ENCODE data around the gene NDUFS6.
"Not testable (repeated sequence)": the region's sequence is repeated elsewhere in the genome, so short reads cannot be mapped to it uniquely, and the experiment has no call there.

The NDUFS6 gene

GRCh38 chr5:1835431-1835830, 34.2 kb downstream of the NDUFS6 start:
- no peak for DNase-seq

GRCh38 chr5:1836176-1836890, 35.1 kb downstream of the NDUFS6 start:
- DNase-seq, result no peak

- no peak for DNase-seq
These were observed 36.0 kb downstream of the NDUFS6 start for GRCh38 chr5:1836891-1837880.

- DNase-seq, result no peak
These were observed 36.8 kb downstream of the NDUFS6 start for GRCh38 chr5:1838013-1838412.

- DNase-seq, result no peak
These were observed 38.9 kb downstream of the NDUFS6 start for GRCh38 chr5:1840071-1840547.

- no peak for DNase-seq
These were observed 39.7 kb downstream of the NDUFS6 start for GRCh38 chr5:1840741-1841521.

GRCh38 chr5:1842004-1842819, 41.0 kb downstream of the NDUFS6 start:
- DNase-seq, result no peak

- not testable (repeated sequence) for DNase-seq
These were observed 42.6 kb downstream of the NDUFS6 start for GRCh38 chr5:1843761-1844160.

- no peak for DNase-seq
These were observed 43.7 kb downstream of the NDUFS6 start for GRCh38 chr5:1844708-1845436.

GRCh38 chr5:1845696-1846095, 44.5 kb downstream of the NDUFS6 start:
- no peak for DNase-seq

- DNase-seq, result no peak
These were observed 45.4 kb downstream of the NDUFS6 start for GRCh38 chr5:1846583-1846982.

GRCh38 chr5:1847056-1847455, 45.8 kb downstream of the NDUFS6 start:
- DNase-seq, result no peak

- DNase-seq, result no peak
These were observed 46.4 kb downstream of the NDUFS6 start for GRCh38 chr5:1847611-1848010.

GRCh38 chr5:1850324-1851154, 49.3 kb downstream of the NDUFS6 start:
- no peak for DNase-seq

- no peak for DNase-seq
These were observed 50.2 kb downstream of the NDUFS6 start for GRCh38 chr5:1851290-1851934.

- DNase-seq, result no peak
These were observed 51.2 kb downstream of the NDUFS6 start for GRCh38 chr5:1852324-1852947.

- no peak for DNase-seq
These were observed 52.3 kb downstream of the NDUFS6 start for GRCh38 chr5:1853531-1853930.

- DNase-seq, result no peak
These were observed 53.9 kb downstream of the NDUFS6 start for GRCh38 chr5:1855075-1855474.

- DNase-seq, result no peak
These were observed 54.4 kb downstream of the NDUFS6 start for GRCh38 chr5:1855596-1855995.

Measured in suppressor macrophage treated with lipopolysaccharide for 1 hour (primary cell).